Heart left ventricle (tissue), 13 donors: ENCODE data around the gene CHAT.

Source experiments
- POLR2A ChIP-seq, 2 donors: fragments of 450-650 bp; IDR thresholded peaks; one replicate each; pipeline ENCODE4 v1.6.1; 2017; ENCODE audit warnings: antibody characterized with exemption in 2 of 2, mild to moderate bottlenecking in 2 of 2, moderate library complexity in 2 of 2
- TF ChIP-seq, protein P1 (sequence below), 12 donors: fragments of 200-600 bp; sonication (generic) in 4 of 12; IDR thresholded peaks; one replicate each; pipeline versions ENCODE4 v1.5.0 to v1.8.0; 2018 to 2022; ENCODE audit warnings: antibody characterized with exemption in 12 of 12, mild to moderate bottlenecking in 5 of 12
- donor health status: ischemic (EF 13 %, LVEDD 7.1; RV severe dilation, severe dysfunction).
- donor health status: DM: no; HTN: yes; CAD: no.
- donor health status: DM: no; HTN: no; CAD: no.
- donor health status: ischemic (EF 25% LVEDD 6.9; RV normal size, moderate dysfunction).
- donor health status: ischemic (EF 25% LVEDD 5.7; RV mildly dilated, moderate dysfunction).
- donor health status: ischemic (EF 35%, LVEDD 5.7; RV mildly dilated, moderate dysfunction).
- donor health status: nonischemic (EF 11% LVEDD 7.7; RV severe dilation, severe dysfunction).
- donor health status: DM: yes; HTN: yes; CAD: no.
- donor health status: PGD.
- donor health status: ischemic (EF 29% LVEDD 5.4; RV normal size, mild dysfunction).
- donor health status: nonischemic (EF 23%, LVEDD 6.1; RV moderate dilation, normal function).

DNA sequence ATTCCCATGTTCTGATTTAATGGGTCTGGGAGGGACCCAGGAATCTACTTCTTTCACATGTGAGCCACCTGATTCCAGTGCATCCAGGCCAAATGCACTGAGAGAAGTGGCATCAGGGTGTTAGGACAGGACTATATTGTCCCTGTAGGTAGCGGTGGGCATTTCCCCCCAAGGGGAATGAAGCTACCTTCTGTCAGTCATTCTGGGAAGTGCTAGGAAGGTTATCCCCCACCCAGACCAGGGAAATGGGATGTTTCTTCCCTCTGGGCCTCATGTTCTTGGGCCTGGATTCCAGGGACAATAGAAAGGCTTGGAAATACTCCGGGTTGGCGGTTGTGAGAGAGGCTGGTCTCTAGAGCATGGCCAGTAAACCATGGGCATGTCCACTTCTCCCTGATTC, 86.4 kb downstream of the CHAT start:
- TF ChIP-seq, protein P1, sequence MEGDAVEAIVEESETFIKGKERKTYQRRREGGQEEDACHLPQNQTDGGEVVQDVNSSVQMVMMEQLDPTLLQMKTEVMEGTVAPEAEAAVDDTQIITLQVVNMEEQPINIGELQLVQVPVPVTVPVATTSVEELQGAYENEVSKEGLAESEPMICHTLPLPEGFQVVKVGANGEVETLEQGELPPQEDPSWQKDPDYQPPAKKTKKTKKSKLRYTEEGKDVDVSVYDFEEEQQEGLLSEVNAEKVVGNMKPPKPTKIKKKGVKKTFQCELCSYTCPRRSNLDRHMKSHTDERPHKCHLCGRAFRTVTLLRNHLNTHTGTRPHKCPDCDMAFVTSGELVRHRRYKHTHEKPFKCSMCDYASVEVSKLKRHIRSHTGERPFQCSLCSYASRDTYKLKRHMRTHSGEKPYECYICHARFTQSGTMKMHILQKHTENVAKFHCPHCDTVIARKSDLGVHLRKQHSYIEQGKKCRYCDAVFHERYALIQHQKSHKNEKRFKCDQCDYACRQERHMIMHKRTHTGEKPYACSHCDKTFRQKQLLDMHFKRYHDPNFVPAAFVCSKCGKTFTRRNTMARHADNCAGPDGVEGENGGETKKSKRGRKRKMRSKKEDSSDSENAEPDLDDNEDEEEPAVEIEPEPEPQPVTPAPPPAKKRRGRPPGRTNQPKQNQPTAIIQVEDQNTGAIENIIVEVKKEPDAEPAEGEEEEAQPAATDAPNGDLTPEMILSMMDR (IDR thresholded peaks at IDR 0.05) = no peak
- TF ChIP-seq POLR2A (IDR thresholded peaks at IDR 0.05) = no peak
